HUES6 (cell line): ENCODE measurements around the gene ZZZ3.

Experiments used
- H3K27ac ChIP-seq: 2 replicates; pipeline ENCODE4 v1.7.0; 2013; ENCODE audit warnings: low read depth, mild to moderate bottlenecking, low read length, inconsistent platforms
- H3K27me3 ChIP-seq: 2 replicates; pipeline ENCODE4 v1.6.1; 2013; ENCODE audit warnings: low read length; ENCODE audit not compliant: control insufficient read depth, insufficient read depth
- H3K36me3 ChIP-seq: 2 replicates; pipeline ENCODE4 v1.6.1; 2013; ENCODE audit warnings: low read length; ENCODE audit not compliant: control insufficient read depth, insufficient read depth
- H3K4me1 ChIP-seq: 2 replicates; pipeline ENCODE4 v1.6.1; 2013; ENCODE audit warnings: low read length; ENCODE audit not compliant: control insufficient read depth, insufficient read depth
- H3K4me3 ChIP-seq: 2 replicates; pipeline ENCODE4 v1.5.1; 2013; ENCODE audit warnings: low read depth, low read length
- H3K9ac ChIP-seq: one replicate; pipeline ENCODE4 v1.6.1; 2013; ENCODE audit warnings: mild to moderate bottlenecking, low read length
- H3K9me3 ChIP-seq: 2 replicates; pipeline ENCODE4 v1.6.1; 2013; ENCODE audit warnings: low read depth, low read length; ENCODE audit not compliant: control insufficient read depth, insufficient read depth

The ZZZ3 gene

DNA sequence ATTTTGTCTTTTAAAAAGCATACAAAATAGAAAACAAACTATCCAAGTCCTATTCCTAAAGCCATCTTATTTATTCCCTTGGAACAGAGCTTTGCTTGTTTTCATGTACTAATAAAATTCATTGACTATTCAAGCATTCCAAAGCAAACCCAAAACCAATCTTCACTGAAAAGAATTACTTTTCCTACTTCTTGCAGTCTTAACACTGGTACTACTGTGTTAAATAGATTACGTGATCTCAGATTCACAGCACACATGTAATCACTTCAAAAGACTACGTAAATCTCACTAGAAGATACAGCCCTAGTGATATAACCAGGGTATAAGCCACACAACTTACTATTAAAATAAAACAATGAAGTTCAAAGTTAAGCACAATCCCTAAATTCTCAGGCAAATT is 39.0 kb downstream of the ZZZ3 start:
- Histone ChIP-seq H3K4me3 (no peak overlapping the region), H3K4me1 (no peaks in the 10 kb centered on the region), H3K9ac (no peak overlapping the region), H3K36me3 (peaks cover 13% of the 10 kb centered on the region), H3K9me3 (peaks cover 1% of the 10 kb centered on the region; the same call in 1 of the 2 replicates), H3K27me3 (no peaks in the 10 kb centered on the region), H3K27ac (no peak overlapping the region)

DNA sequence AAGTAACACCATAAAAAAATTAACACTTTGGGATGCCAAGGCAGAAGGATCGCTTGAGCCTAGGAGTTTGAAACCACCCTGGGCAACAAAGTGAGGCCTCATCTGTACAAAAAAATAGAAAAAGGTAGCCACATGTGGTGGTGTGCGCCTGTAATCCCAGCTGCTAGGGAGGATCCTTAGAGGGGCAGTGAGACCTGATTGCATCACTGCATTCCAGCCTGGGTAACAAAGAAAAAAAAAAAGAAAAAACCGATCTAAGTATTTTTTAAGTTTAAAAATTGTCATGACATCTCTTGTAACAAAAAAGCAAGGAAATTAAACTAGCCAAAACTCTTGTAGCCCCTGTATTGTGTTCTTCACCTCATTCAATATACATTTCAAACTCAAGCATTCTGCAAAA is 39.5 kb downstream of the ZZZ3 start:
- Histone ChIP-seq H3K9me3 (no peaks in the 10 kb centered on the region), H3K36me3 (peaks cover 13% of the 10 kb centered on the region), H3K27ac (no peak overlapping the region), H3K27me3 (no peaks in the 10 kb centered on the region), H3K9ac (no peak overlapping the region), H3K4me1 (no peaks in the 10 kb centered on the region), H3K4me3 (no peak overlapping the region)

DNA sequence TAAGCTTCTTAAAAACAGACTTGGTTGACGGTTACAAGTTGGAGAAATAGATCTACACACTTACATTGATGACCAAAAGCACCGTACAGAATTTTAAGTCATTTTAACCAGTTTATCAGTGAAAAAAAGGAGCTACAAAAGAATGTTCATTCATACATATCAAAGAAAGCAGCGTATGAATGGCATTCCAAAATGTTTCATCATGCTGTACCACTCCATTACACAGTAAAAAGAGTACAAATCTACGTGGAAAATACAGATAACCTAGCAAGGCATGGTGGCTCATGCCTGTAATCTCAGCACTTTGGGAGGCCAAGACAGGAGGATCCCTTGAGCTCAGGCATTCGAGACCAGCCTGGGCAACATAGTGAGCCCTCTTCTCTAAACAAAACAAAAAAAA is 40.3 kb downstream of the ZZZ3 start:
- H3K4me1 ChIP-seq: no peaks in the 10 kb centered on the region
- H3K27ac ChIP-seq: no peak overlapping the region
- no peaks in the 10 kb centered on the region for H3K9me3 ChIP-seq
- peaks cover 13% of the 10 kb centered on the region for H3K36me3 ChIP-seq
- H3K9ac ChIP-seq: no peak overlapping the region
- H3K4me3 ChIP-seq: no peak overlapping the region
- no peaks in the 10 kb centered on the region for H3K27me3 ChIP-seq

DNA sequence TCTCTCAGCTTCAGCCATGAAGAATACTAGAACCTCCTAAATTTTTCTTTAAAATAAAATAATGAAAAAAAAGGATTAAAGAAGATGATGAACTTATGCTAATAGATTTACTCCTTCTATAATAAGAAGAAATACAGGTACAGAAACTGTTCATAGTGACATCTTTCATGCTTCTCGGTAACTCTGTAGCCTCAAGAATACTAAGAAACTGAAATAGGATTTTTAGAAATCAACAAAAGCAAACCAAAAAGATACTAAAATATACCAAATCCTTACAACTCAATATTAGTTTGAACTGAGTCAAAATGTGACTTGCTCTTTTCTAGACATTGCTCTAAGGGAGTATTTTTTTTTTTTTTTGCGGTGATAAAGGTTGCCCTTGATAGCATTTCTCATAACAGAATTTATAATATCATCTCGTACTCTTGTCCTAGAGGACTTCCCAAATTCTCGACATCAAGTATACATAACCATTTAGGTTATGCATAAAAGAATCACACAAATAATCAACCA is 42.8 kb downstream of the ZZZ3 start:
- H3K9me3 ChIP-seq: no peaks in the 10 kb centered on the region
- peaks cover 13% of the 10 kb centered on the region for H3K36me3 ChIP-seq
- H3K4me3 ChIP-seq: no peak overlapping the region
- no peak overlapping the region for H3K27ac ChIP-seq
- no peaks in the 10 kb centered on the region for H3K27me3 ChIP-seq
- H3K4me1 ChIP-seq: peaks cover 6% of the 10 kb centered on the region
- H3K9ac ChIP-seq: no peak overlapping the region

DNA sequence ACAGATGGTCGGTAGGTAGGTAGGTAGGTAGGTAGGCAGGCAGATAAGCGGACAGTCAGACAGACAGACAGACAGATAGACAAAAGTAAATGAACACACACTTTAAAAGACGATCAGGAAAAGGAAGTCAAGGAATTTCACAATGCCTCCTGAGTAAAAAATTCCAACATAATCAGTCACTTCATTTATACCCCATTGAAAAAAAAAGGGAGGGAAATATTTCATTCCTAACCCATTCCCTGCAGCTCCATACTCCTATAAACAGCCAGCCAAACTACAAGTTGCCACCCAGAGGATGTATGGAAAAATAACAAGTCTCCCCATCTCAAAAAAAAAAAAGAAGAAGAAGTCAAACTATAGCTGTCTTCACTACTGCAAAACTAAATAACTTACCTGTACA is 43.4 kb downstream of the ZZZ3 start:
- no peaks in the 10 kb centered on the region for H3K9me3 ChIP-seq
- no peak overlapping the region for H3K9ac ChIP-seq
- H3K27ac ChIP-seq: no peak overlapping the region
- H3K36me3 ChIP-seq: peaks cover 15% of the 10 kb centered on the region
- peaks cover 10% of the 10 kb centered on the region for H3K4me1 ChIP-seq
- H3K27me3 ChIP-seq: no peaks in the 10 kb centered on the region
- no peak overlapping the region for H3K4me3 ChIP-seq

- no peaks in the 10 kb centered on the region for H3K9me3 ChIP-seq
- H3K36me3 ChIP-seq: peaks cover 32% of the 10 kb centered on the region
Measured at GRCh38 chr1:77636864-77637263, 45.6 kb downstream of the ZZZ3 start.

More at GRCh38 chr1:77636864-77637263, 45.6 kb downstream of the ZZZ3 start:
- H3K9ac ChIP-seq: no peak overlapping the region
- no peak overlapping the region for H3K4me3 ChIP-seq
- H3K27ac ChIP-seq: no peak overlapping the region
- H3K27me3 ChIP-seq: no peaks in the 10 kb centered on the region
- H3K4me1 ChIP-seq: peaks cover 10% of the 10 kb centered on the region
